NCI-H2029 treated with DMSO at 0.1 percent for 48 hours (cell line): ENCODE measurements around the gene GNB1.
"Not testable (repeated sequence)": the region's sequence is repeated elsewhere in the genome, so short reads cannot be mapped to it uniquely, and the experiment has no call there.

Experiments used
- DNase-seq: peaks from one replicate; lab custom pipeline; 2025; lab: John Stamatoyannopoulos, UW

GNB1 gene

DNA sequence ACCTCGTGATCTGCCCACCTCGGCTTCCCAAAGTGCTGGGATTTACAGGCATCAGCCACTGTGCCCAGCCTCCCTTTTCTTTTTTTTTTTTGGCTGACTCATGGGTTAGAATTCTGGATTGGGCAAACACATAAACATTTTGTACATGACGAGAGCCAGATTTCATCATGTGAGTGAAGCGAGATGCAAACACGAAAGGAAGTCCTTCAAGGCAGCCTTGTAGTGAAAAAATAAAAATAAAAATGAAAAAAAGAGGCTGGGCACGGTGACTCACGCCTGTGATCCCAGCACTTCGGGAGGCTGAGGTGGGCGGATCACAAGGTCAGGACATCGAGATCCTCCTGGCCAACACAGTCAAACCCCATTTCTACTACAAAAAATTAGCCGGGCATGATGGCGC lies 149.9 kb downstream of the GNB1 start:
- DNase-seq = not testable (repeated sequence)

GRCh38 chr1:1738799-1739337 lies 152.0 kb downstream of the GNB1 start:
- DNase-seq = not testable (repeated sequence)

DNA sequence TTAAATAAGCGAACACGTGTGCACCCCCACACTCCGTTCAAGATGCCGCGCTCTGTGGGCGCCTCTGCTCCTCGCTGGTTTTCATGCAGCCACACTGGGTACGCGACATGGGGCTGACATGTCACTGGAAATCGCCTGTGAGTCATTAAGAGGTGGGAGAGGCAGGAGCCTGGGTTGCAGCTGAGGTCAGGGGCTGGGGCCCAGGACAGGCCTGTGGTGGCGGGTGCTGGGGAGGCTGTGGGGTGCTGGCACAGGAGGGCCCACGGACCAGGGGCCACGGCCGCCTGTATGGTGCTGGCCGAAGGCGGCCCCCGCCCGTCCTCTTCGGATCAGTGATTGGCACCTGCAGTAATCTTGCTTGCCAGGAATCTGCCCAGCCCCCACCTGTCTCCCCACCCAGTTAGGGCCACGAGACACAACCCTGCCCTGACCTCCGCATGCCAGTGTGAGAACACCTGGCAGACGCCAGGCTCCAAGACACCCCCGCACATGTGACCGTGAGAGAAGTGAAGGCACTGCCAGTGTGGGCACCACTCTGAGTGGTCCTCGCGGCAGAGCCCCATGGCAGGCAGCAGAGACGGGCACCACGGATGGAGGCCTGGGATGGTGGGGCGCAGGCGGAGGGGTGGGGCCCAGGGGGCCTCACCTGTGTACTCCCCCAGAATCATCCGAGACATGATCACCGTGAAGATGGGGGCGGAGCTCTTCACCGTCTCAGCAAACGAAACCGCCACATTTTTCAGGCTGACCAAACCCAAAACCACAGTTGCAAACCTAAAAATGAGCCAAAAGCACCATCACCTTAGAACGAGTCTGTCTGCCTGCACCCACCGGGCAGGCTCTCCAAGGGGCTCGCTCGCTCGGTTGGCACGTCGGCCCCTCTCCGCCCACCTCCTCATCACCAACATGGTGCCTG lies 153.0 kb downstream of the GNB1 start:
- DNase-seq = not testable (repeated sequence)
